HCT116 (cell line): ENCODE measurements around the gene ESYT3.

Experiments
- ATF3 ChIP-seq: IDR thresholded peaks from 2 replicates; pipeline ENCODE4 v1.6.1; 2012
- EZH2 ChIP-seq: fragments of 200-600 bp; sonication (generic); IDR thresholded peaks from 2 replicates; pipeline ENCODE4 v1.6.1; 2017; ENCODE audit warnings: antibody characterized with exemption, mixed run types
- POLR2A ChIP-seq: IDR thresholded peaks from 2 replicates; pipeline ENCODE4 v1.7.0; 2011; ENCODE audit warnings: borderline replicate concordance; ENCODE audit not compliant: insufficient read depth, insufficient read length; ENCODE audit errors: extremely low read depth
- RAD21 ChIP-seq: IDR thresholded peaks from 2 replicates; pipeline ENCODE4 v1.6.1; 2012; ENCODE audit warnings: low read depth, mild to moderate bottlenecking
- ZFX ChIP-seq: fragments of 450-650 bp; IDR thresholded peaks from 2 replicates; pipeline ENCODE4 v1.6.1; 2017
- TF ChIP-seq, protein P1 (sequence below), 3 experiments: fragments of 200-600 bp in 1 of 3; sonication (generic) in 1 of 3; IDR thresholded peaks in 2 of 3; conservative IDR thresholded peaks in 1 of 3; 2 replicates each; pipeline ENCODE4 v1.5.1; 2012 to 2017; ENCODE audit warnings: low read depth in 2 of 3, low read length in 2 of 3, antibody characterized with exemption in 1 of 3, borderline replicate concordance in 1 of 3, control low read depth in 1 of 3, mild to moderate bottlenecking in 1 of 3, mixed read lengths in 1 of 3, mixed run types in 1 of 3, moderate library complexity in 1 of 3; ENCODE audit not compliant: insufficient read depth in 1 of 3

GRCh38 chr3:138468886-138469285 lies 34.5 kb downstream of the ESYT3 start:
- TF ChIP-seq, protein P1, sequence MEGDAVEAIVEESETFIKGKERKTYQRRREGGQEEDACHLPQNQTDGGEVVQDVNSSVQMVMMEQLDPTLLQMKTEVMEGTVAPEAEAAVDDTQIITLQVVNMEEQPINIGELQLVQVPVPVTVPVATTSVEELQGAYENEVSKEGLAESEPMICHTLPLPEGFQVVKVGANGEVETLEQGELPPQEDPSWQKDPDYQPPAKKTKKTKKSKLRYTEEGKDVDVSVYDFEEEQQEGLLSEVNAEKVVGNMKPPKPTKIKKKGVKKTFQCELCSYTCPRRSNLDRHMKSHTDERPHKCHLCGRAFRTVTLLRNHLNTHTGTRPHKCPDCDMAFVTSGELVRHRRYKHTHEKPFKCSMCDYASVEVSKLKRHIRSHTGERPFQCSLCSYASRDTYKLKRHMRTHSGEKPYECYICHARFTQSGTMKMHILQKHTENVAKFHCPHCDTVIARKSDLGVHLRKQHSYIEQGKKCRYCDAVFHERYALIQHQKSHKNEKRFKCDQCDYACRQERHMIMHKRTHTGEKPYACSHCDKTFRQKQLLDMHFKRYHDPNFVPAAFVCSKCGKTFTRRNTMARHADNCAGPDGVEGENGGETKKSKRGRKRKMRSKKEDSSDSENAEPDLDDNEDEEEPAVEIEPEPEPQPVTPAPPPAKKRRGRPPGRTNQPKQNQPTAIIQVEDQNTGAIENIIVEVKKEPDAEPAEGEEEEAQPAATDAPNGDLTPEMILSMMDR (IDR thresholded peaks at IDR 0.05 in 2 of 3, conservative IDR thresholded peaks at IDR 0.05 in 1 of 3; ENCODE audit: borderline replicate concordance in 1 of 3, insufficient read depth in 1 of 3, low read depth in 2 of 3, low read length in 2 of 3), result no peak
- TF ChIP-seq POLR2A, result no peak
- TF ChIP-seq ATF3, result no peak
- no peak for TF ChIP-seq RAD21
- TF ChIP-seq ZFX, result no peak
- no peak for TF ChIP-seq EZH2
